HCT116 (cell line): ENCODE measurements around the gene RAD51D. TPM values are rescaled to one million over a fixed set of nuclear protein-coding genes. Genes with fewer than 3 reads are reported as not detected.
"Not testable (repeated sequence)": the region's sequence is repeated elsewhere in the genome, so short reads cannot be mapped to it uniquely, and the experiment has no call there.

Source experiments
- ATAC-seq: fragments of 200-7000 bp; cut with Tn5 transposase; 2 replicates; pipeline ENCODE4 v1.9.1; 2020; ENCODE audit warnings: mild to moderate bottlenecking, moderate library complexity
- BruUV-seq: library from RNA; stranded (reverse); fragments of 400-500 nt; replicated peaks from 2 replicates; lab custom pipeline; 2021; lab: Mats Ljungman, UMichigan
- CTCF ChIA-PET: fragments of 300-600 bp; sonication (Branson Sonifier 250); formaldehyde crosslinking; loops from one replicate; lab custom pipeline; 2021; ENCODE audit warnings: antibody characterized with exemption; lab: Charles Lee
- POLR2A ChIA-PET: fragments of 300-600, 350-600 bp; sonication (Branson Sonifier 250); formaldehyde crosslinking; loops from one replicate; lab custom pipeline; 2021; ENCODE audit warnings: antibody characterized with exemption; lab: Charles Lee
- RAD21 ChIA-PET, 2 experiments: fragments of 300-600 bp; sonication (Branson Sonifier 250); formaldehyde crosslinking; loops; one replicate each; lab custom pipeline; 2023; ENCODE audit warnings: low total read pairs in 2 of 2; ENCODE audit not compliant: uncharacterized antibody in 2 of 2, unreplicated experiment in 2 of 2, low non-redundant PET in 1 of 2; lab: Charles Lee
- DNase-seq: peaks from one replicate; pipeline ENCODE4 v3.0.0-alpha.2; 2010; ENCODE audit warnings: low read depth, low spot score
- H2AFZ ChIP-seq: fragments of 200-600 bp; shearing (Covaris generic), sonication (generic); 2 replicates; pipeline ENCODE4 v1.6.1; 2017; ENCODE audit warnings: low read depth, mixed run types, mixed read lengths, antibody characterized with exemption, low read length; ENCODE audit not compliant: poor library complexity, severe bottlenecking
- H3K27ac ChIP-seq: 2 replicates; pipeline ENCODE4 v1.5.1; 2012; ENCODE audit warnings: low read depth, low read length
- H3K27me3 ChIP-seq: fragments of 200-600 bp; sonication (generic); 2 replicates; pipeline ENCODE4 v1.6.1; 2016; ENCODE audit warnings: mixed run types, low read length, mixed read lengths; ENCODE audit not compliant: insufficient read depth
- H3K36me3 ChIP-seq, 2 experiments: fragments of 200-500 bp in 1 of 2; fragments of 200-600 bp in 1 of 2; sonication (Bioruptor generic) in 1 of 2; sonication (generic) in 1 of 2; 2 replicates each; pipeline versions ENCODE4 v1.5.1 to v1.6.1; 2014 to 2016; ENCODE audit warnings: low read length in 2 of 2, inconsistent platforms in 1 of 2, mixed read lengths in 1 of 2, mixed run types in 1 of 2; ENCODE audit not compliant: insufficient read depth in 2 of 2, control insufficient read depth in 1 of 2
- H3K4me1 ChIP-seq, 2 experiments: fragments of 200-600 bp in 1 of 2; sonication (generic) in 1 of 2; 2 replicates each; pipeline versions ENCODE4 v1.5.1 to v1.6.1; 2012 to 2017; ENCODE audit warnings: low read length in 2 of 2, inconsistent platforms in 1 of 2, mild to moderate bottlenecking in 1 of 2, mixed read lengths in 1 of 2, mixed run types in 1 of 2, moderate library complexity in 1 of 2; ENCODE audit not compliant: insufficient read depth in 2 of 2, control insufficient read depth in 1 of 2
- H3K4me2 ChIP-seq: fragments of 200-600 bp; sonication (generic); 2 replicates; pipeline ENCODE4 v1.6.1; 2017; ENCODE audit warnings: mixed run types, low read length, mixed read lengths
- H3K4me3 ChIP-seq, 2 experiments: fragments of 200-600 bp in 1 of 2; sonication (generic) in 1 of 2; replicated peaks in 1 of 2; 2 replicates each; pipeline ENCODE4 v1.5.1; 2011 to 2016; ENCODE audit warnings: low read length in 2 of 2, control low read depth in 1 of 2, low read depth in 1 of 2, mild to moderate bottlenecking in 1 of 2, mixed read lengths in 1 of 2, mixed run types in 1 of 2
- H3K79me2 ChIP-seq: fragments of 200-600 bp; sonication (generic); 2 replicates; pipeline ENCODE4 v1.6.1; 2017; ENCODE audit warnings: mild to moderate bottlenecking, mixed run types, low read length, moderate library complexity, mixed read lengths; ENCODE audit not compliant: insufficient read depth
- H3K9ac ChIP-seq: fragments of 200-600 bp; sonication (generic); 2 replicates; pipeline ENCODE4 v1.6.1; 2016; ENCODE audit warnings: low read length, mixed read lengths
- H3K9me2 ChIP-seq: fragments of 200-600 bp; sonication (generic), shearing (Covaris generic); 2 replicates; pipeline ENCODE4 v1.6.1; 2017; ENCODE audit warnings: mixed run types, mild to moderate bottlenecking, moderate library complexity; ENCODE audit not compliant: insufficient read depth
- H3K9me3 ChIP-seq, 2 experiments: fragments of 200-500 bp in 1 of 2; fragments of 200-600 bp in 1 of 2; sonication (Bioruptor generic) in 1 of 2; sonication (generic) in 1 of 2; 2 replicates each; pipeline ENCODE4 v1.6.1; 2014 to 2017; ENCODE audit warnings: low read length in 2 of 2, mixed read lengths in 2 of 2, inconsistent platforms in 1 of 2, low read depth in 1 of 2, mild to moderate bottlenecking in 1 of 2, mixed run types in 1 of 2, moderate library complexity in 1 of 2; ENCODE audit not compliant: control insufficient read depth in 1 of 2, insufficient read depth in 1 of 2
- H4K20me1 ChIP-seq: fragments of 200-600 bp; sonication (generic), shearing (Covaris generic); 2 replicates; pipeline ENCODE4 v1.6.1; 2017; ENCODE audit warnings: mixed run types, mild to moderate bottlenecking, moderate library complexity; ENCODE audit not compliant: insufficient read depth
- CBX3 ChIP-seq: IDR thresholded peaks from 2 replicates; pipeline ENCODE4 v1.6.1; 2012; ENCODE audit warnings: low read depth
- ELF1 ChIP-seq: IDR thresholded peaks from 2 replicates; pipeline ENCODE4 v1.6.1; 2012; ENCODE audit warnings: low read depth, borderline replicate concordance
- FOSL1 ChIP-seq: IDR thresholded peaks from 2 replicates; pipeline ENCODE4 v1.6.1; 2012; ENCODE audit warnings: low read depth
- JUND ChIP-seq: IDR thresholded peaks from 2 replicates; pipeline ENCODE4 v1.6.1; 2012
- MAX ChIP-seq: IDR thresholded peaks from 2 replicates; pipeline ENCODE4 v1.6.1; 2012
- RAD21 ChIP-seq: IDR thresholded peaks from 2 replicates; pipeline ENCODE4 v1.6.1; 2012; ENCODE audit warnings: low read depth, mild to moderate bottlenecking
- SIN3A ChIP-seq: IDR thresholded peaks from 2 replicates; pipeline ENCODE4 v1.6.1; 2012; ENCODE audit warnings: low read depth
- SP1 ChIP-seq: IDR thresholded peaks from 2 replicates; pipeline ENCODE4 v1.6.1; 2012; ENCODE audit warnings: low read depth
- ZFX ChIP-seq: fragments of 450-650 bp; IDR thresholded peaks from 2 replicates; pipeline ENCODE4 v1.6.1; 2017
- intact Hi-C: fragments of 100-400 bp; cut with micrococcal nuclease; formaldehyde crosslinking; loops from 2 replicates; pipeline ENCODE4 v1.10.0; 2022
- total RNA-seq: library from RNA; stranded (reverse); gene quantifications from one replicate; pipeline ENCODE4 v1.2.1, GENCODE V29; 2021; ENCODE audit not compliant: unreplicated experiment

Gene RAD51D
- total RNA-seq, 1 experiment from 2014 or later, result 12.9 TPM

- peak; percentile 71 for TF ChIP-seq FOSL1
- no peak; the same call in 1 of the 2 replicates for TF ChIP-seq ELF1
- TF ChIP-seq SP1, result peak; percentile 68
- no peak for TF ChIP-seq ZFX
- TF ChIP-seq RAD21, result peak; percentile 17; the same call in 1 of the 2 replicates
- peak; percentile 70; the same call in 1 of the 2 replicates for TF ChIP-seq SIN3A
- 0 out of 2 replicates have a peak, but pooled peaks have one; percentile 31 for TF ChIP-seq CBX3
- TF ChIP-seq JUND, result peak; percentile 71
- TF ChIP-seq MAX, result peak; percentile 61
Measured at GRCh38 chr17:35094902-35095301, 24.8 kb downstream of the RAD51D start (continued).

GRCh38 chr17:35090707-35091106, 29.0 kb downstream of the RAD51D start:
- BruUV-seq, POLR2A ChIA-PET: not testable (repeated sequence)

More at GRCh38 chr17:35090707-35091106, 29.0 kb downstream of the RAD51D start:
- H2AFZ ChIP-seq, H3K27ac ChIP-seq, DNase-seq, intact Hi-C loops, RAD21 ChIA-PET, H3K9ac ChIP-seq, H3K9me2 ChIP-seq, ATAC-seq, H4K20me1 ChIP-seq, H3K36me3 ChIP-seq, H3K27me3 ChIP-seq, H3K9me3 ChIP-seq, H3K4me2 ChIP-seq, H3K4me3 ChIP-seq: not testable (repeated sequence)
- peaks cover 41 to 55% of the 10 kb centered on the region in 2 experiments for H3K4me1 ChIP-seq
- H3K79me2 ChIP-seq, result peaks cover 29% of the 10 kb centered on the region
- CTCF ChIA-PET, result interaction anchor here (1.4 to 1.6 kb wide), 2 partner anchors 22 to 27 kb away, joined by 4 to 11 read pairs; partner anchors contain the start of gene RFFL
